ENCODE measurements around the gene STX16.

The STX16 gene

GRCh38 chr20:58650776-58651558 lies at the start of gene STX16:
TSS of gene STX16 (plus strand) at chr20:58651283. CDS start at chr20:58652007, 724 bp downstream.
- ATAC-seq: peak; percentile 83 to 84

GRCh38 chr20:58602124-58602523 lies 49.0 kb upstream of the STX16 start:
- ATAC-seq: no peak

- no peak for ATAC-seq
Measured at GRCh38 chr20:58603721-58604120, 47.4 kb upstream of the STX16 start.

- ATAC-seq: no peak
Measured at GRCh38 chr20:58604128-58604881, 46.8 kb upstream of the STX16 start.

GRCh38 chr20:58605292-58606065 lies 45.6 kb upstream of the STX16 start:
- ATAC-seq: no peak

- no peak for ATAC-seq
Measured at GRCh38 chr20:58606184-58606583, 44.9 kb upstream of the STX16 start.

GRCh38 chr20:58608096-58608840 lies 42.8 kb upstream of the STX16 start:
- ATAC-seq: no peak

- no peak for ATAC-seq
Measured at GRCh38 chr20:58609026-58609425, 42.1 kb upstream of the STX16 start.

- ATAC-seq: no peak
Measured at GRCh38 chr20:58610071-58610800, 40.8 kb upstream of the STX16 start.

GRCh38 chr20:58610811-58611210 lies 40.3 kb upstream of the STX16 start:
- ATAC-seq: no peak

- no peak for ATAC-seq
Measured at GRCh38 chr20:58611236-58612030, 39.6 kb upstream of the STX16 start.

- no peak for ATAC-seq
Measured at GRCh38 chr20:58612121-58612691, 38.9 kb upstream of the STX16 start.

GRCh38 chr20:58613061-58613854 lies 37.8 kb upstream of the STX16 start:
- no peak for ATAC-seq

GRCh38 chr20:58614366-58614765 lies 36.7 kb upstream of the STX16 start:
- ATAC-seq: no peak

GRCh38 chr20:58614984-58615760 lies 35.9 kb upstream of the STX16 start:
- no peak for ATAC-seq

- ATAC-seq: no peak
Measured at GRCh38 chr20:58616411-58616810, 34.7 kb upstream of the STX16 start.

GRCh38 chr20:58617158-58617557 lies 33.9 kb upstream of the STX16 start:
- ATAC-seq: no peak

- ATAC-seq: no peak
Measured at GRCh38 chr20:58618351-58619076, 32.6 kb upstream of the STX16 start.

Measured in activated CD4-positive, CD25-positive, alpha-beta regulatory T cell treated with anti-CD3 and anti-CD28 coated beads, Interleukin-2, amount 50 U/mL, for 24 hours (primary cell).